Sigmoid colon (tissue), 7 donors: Measurements from ENCODE around the gene LPP. TPM values are rescaled to one million over a fixed set of nuclear protein-coding genes. Genes with fewer than 3 reads are reported as not detected.

Source experiments
- DNase-seq: peaks from one replicate; pipeline ENCODE4 v3.0.0-alpha.2; 2019
- H3K27ac ChIP-seq, 4 donors: fragments of 200-600 bp; sonication (generic); one replicate each; pipeline ENCODE4 v1.5.1; 2016 to 2019; ENCODE audit warnings: mild to moderate bottlenecking in 1 of 4
- H3K27me3 ChIP-seq, 3 donors: fragments of 200-600 bp; sonication (generic); one replicate each; pipeline ENCODE4 v1.5.1; 2019; ENCODE audit warnings: mild to moderate bottlenecking in 1 of 3
- H3K36me3 ChIP-seq, 4 donors: fragments of 200-600 bp; sonication (generic); one replicate each; pipeline ENCODE4 v1.5.1; 2016 to 2019
- H3K4me1 ChIP-seq, 4 donors: fragments of 200-600 bp; sonication (generic); one replicate each; pipeline ENCODE4 v1.5.1; 2017 to 2019
- H3K4me3 ChIP-seq, 4 donors: fragments of 200-600 bp; sonication (generic); one replicate each; pipeline ENCODE4 v1.5.1; 2017 to 2019; ENCODE audit warnings: mild to moderate bottlenecking in 2 of 4, moderate library complexity in 1 of 4
- H3K9me3 ChIP-seq, 4 donors: fragments of 200-600 bp in 3 of 4; sonication (generic) in 3 of 4; one replicate each; pipeline versions ENCODE4 v1.5.1 to v1.6.1; 2013 to 2019
- CTCF ChIP-seq, 4 experiments: fragments of 450-650 bp in 3 of 4; fragments of 200-600 bp in 1 of 4; IDR thresholded peaks; one replicate each; pipeline ENCODE4 v1.5.1; 2016 to 2019; ENCODE audit warnings: antibody characterized with exemption in 4 of 4, mild to moderate bottlenecking in 3 of 4, moderate library complexity in 2 of 4
- EP300 ChIP-seq, 4 donors: sonication (generic); formaldehyde crosslinking; IDR thresholded peaks; one replicate each; pipeline ENCODE4 v1.6.1; 2017; ENCODE audit warnings: antibody characterized with exemption in 4 of 4
- POLR2A ChIP-seq, 2 donors: fragments of 450-650 bp; IDR thresholded peaks; one replicate each; pipeline ENCODE4 v1.6.1; 2016; ENCODE audit warnings: antibody characterized with exemption in 2 of 2, mild to moderate bottlenecking in 2 of 2, moderate library complexity in 2 of 2
- POLR2AphosphoS5 ChIP-seq, 4 donors: sonication (generic); formaldehyde crosslinking; IDR thresholded peaks; one replicate each; pipeline ENCODE4 v1.6.1; 2017; ENCODE audit warnings: antibody characterized with exemption in 4 of 4
- WGBS, 2 donors: extraction: QIAGEN DNeasy Blood & Tissue Kit; methylation state at CpG; one replicate each; pipeline ENCODE4 v1.1.7; 2013; 5-methylcytosine and 5-hydroxymethylcytosine counted together
- intact Hi-C: fragments of 100-400 bp; cut with DNase I; formaldehyde crosslinking; loops from one replicate; pipeline ENCODE4 v1.15.1; 2023
- polyA plus RNA-seq, 3 donors: library from polyadenylated mRNA; stranded (reverse); fragments of 200-250 nt; gene quantifications; one replicate each; pipeline ENCODE4 v1.2.3, GENCODE V29; 2013
- total RNA-seq, 4 donors: library from RNA; depleted of rRNA; stranded (reverse); fragments of >200 nt; gene quantifications; one replicate each; pipeline ENCODE4 v1.1.0, GENCODE V29; 2016
- donor health status: healthy with polysubstance abuse.
- donor health status: Bipolar disorder and iron deficiency.
- donor health status: healthy.

LPP gene
- total and polyA plus RNA-seq, 7 donors: 5.3 to 1,773 (median 824) TPM

DNA sequence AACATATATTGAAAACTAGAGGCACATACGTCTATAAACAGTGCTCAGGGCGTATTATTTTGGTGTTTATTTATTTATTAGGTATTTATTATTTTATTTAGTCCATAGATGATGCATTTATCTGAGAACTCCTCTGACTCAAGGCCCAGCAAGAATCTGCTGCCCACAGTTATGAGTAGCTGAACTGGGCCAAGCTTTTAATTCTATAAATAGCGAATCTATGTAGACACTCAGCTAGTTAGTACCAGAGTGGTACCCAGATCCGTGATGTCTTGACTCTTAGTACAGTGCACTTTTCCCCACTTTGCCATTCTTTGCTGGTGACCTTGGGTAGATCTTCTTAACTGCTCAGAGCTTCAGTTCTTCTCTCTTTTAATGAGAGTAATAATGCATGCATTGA lies 647.4 kb downstream of the LPP start:
- intact Hi-C loops: no loop called here
- Histone ChIP-seq H3K9me3 (no peaks in the 10 kb centered on the region), H3K27ac (no peak overlapping the region), H3K4me1 (peaks cover 0 to 50% (median 38%) of the 10 kb centered on the region in 4 donors), H3K36me3 (no peaks in the 10 kb centered on the region), H3K27me3 (no peaks in the 10 kb centered on the region), H3K4me3 (no peak overlapping the region)
- 95 to 97% methylated on average over 4 of the region's 4 CpGs for WGBS, 2 donors
- no peak for DNase-seq
- TF ChIP-seq POLR2A (IDR thresholded peaks at IDR 0.05): no peak
- TF ChIP-seq EP300 (IDR thresholded peaks at IDR 0.05): no peak
- TF ChIP-seq POLR2AphosphoS5 (IDR thresholded peaks at IDR 0.05): no peak
- TF ChIP-seq CTCF (IDR thresholded peaks at IDR 0.05): no peak

DNA sequence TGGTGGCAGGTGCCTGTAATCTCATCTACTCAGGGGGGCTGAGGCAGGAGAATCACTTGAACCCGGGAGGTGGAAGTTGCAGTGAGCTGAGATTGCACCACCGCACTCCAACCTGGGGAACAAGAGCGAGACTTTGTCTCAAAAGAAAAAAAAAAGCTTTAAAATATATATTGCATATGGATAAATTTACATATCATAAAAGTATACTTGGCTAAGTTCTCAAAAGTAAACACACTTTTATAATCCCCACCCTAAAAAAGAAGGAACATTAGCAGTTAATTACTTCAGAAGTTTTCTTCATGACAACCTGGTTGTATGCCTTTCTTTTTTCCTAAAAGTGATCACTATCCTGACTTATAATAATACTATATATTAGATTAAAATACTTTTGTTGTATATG lies 648.7 kb downstream of the LPP start:
- TF ChIP-seq EP300 (IDR thresholded peaks at IDR 0.05) (no peak), POLR2A (IDR thresholded peaks at IDR 0.05) (no peak), CTCF (IDR thresholded peaks at IDR 0.05) (no peak), POLR2AphosphoS5 (IDR thresholded peaks at IDR 0.05) (no peak)
- no peak overlapping the region for H3K4me3 ChIP-seq
- 21 to 72% methylated on average over 3 of the region's 3 CpGs for WGBS, 2 donors

DNA sequence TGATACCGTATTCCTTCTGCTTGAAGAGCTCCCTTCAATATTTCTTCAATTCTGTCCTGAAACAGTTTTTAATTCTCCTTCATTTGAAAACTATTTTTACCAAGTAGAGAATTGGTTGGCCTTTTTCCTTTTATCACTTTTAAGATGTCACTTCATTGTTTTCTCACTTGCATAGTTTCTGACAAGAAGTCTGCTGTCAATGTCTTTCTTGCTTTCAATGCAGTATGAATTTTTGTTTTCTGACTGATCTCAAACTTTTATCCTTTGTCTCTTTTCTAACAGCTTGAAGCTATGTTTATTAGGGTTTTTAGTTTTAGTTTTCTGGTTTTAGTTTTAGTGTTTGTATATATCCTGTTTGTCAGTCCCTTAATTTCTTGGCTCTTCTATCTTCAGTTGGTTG lies 653.0 kb downstream of the LPP start:
- intact Hi-C loops: no loop called here

More for the DNA sequence above, 648.7 kb downstream of the LPP start:
- no peaks in the 10 kb centered on the region for H3K36me3 ChIP-seq
- DNase-seq: no peak
- no peaks in the 10 kb centered on the region for H3K27me3 ChIP-seq
- no peak overlapping the region for H3K27ac ChIP-seq
- H3K9me3 ChIP-seq: peaks cover 0 to 7% (median 0%) of the 10 kb centered on the region in 4 donors
- H3K4me1 ChIP-seq: peaks cover 0 to 37% (median 25%) of the 10 kb centered on the region in 4 donors
- intact Hi-C loops: no loop called here

GRCh38 chr3:188812198-188812597 lies 658.2 kb downstream of the LPP start:
- H3K36me3 ChIP-seq: no peaks in the 10 kb centered on the region
- no peaks in the 10 kb centered on the region for H3K27me3 ChIP-seq
- H3K4me1 ChIP-seq: peaks cover 0 to 29% (median 10%) of the 10 kb centered on the region in 4 donors
- WGBS, 2 donors: 79 to 82% methylated on average over 1 of the region's 1 CpG
- intact Hi-C loops: no loop called here
- no peak overlapping the region for H3K4me3 ChIP-seq
- DNase-seq: no peak
- peaks cover 0 to 8% (median 0%) of the 10 kb centered on the region in 4 donors for H3K9me3 ChIP-seq
- H3K27ac ChIP-seq: no peak overlapping the region
- TF ChIP-seq EP300 (IDR thresholded peaks at IDR 0.05) (no peak), CTCF (IDR thresholded peaks at IDR 0.05) (no peak), POLR2A (IDR thresholded peaks at IDR 0.05) (no peak), POLR2AphosphoS5 (IDR thresholded peaks at IDR 0.05) (no peak)

More for the DNA sequence above, 653.0 kb downstream of the LPP start:
- Histone ChIP-seq H3K36me3 (no peaks in the 10 kb centered on the region), H3K27me3 (no peaks in the 10 kb centered on the region), H3K4me1 (peaks cover 0 to 5% (median 3%) of the 10 kb centered on the region in 4 donors), H3K4me3 (no peak overlapping the region), H3K27ac (no peak overlapping the region), H3K9me3 (peaks cover 0 to 10% (median 0%) of the 10 kb centered on the region in 4 donors)
- WGBS, 2 donors: 95 to 100% methylated on average over 1 of the region's 1 CpG
- no peak for TF ChIP-seq CTCF (IDR thresholded peaks at IDR 0.05)
- no peak for TF ChIP-seq POLR2A (IDR thresholded peaks at IDR 0.05)
- TF ChIP-seq POLR2AphosphoS5 (IDR thresholded peaks at IDR 0.05): no peak
- TF ChIP-seq EP300 (IDR thresholded peaks at IDR 0.05): no peak
- no peak for DNase-seq

- peaks cover 0 to 49% (median 26%) of the 10 kb centered on the region in 4 donors for H3K4me1 ChIP-seq
- 96 to 98% methylated on average over 2 of the region's 2 CpGs for whole genome bisulfite sequencing, 2 donors
- TF ChIP-seq CTCF (IDR thresholded peaks at IDR 0.05) (no peak), POLR2AphosphoS5 (IDR thresholded peaks at IDR 0.05) (no peak), POLR2A (IDR thresholded peaks at IDR 0.05) (no peak), EP300 (IDR thresholded peaks at IDR 0.05) (no peak)
Measured at GRCh38 chr3:188814581-188814980, 660.6 kb downstream of the LPP start.

More at GRCh38 chr3:188814581-188814980, 660.6 kb downstream of the LPP start:
- Histone ChIP-seq H3K4me3 (no peak overlapping the region), H3K27ac (no peak overlapping the region), H3K27me3 (no peaks in the 10 kb centered on the region), H3K36me3 (no peaks in the 10 kb centered on the region), H3K9me3 (no peaks in the 10 kb centered on the region)
- intact Hi-C loops: no loop called here
- DNase-seq: no peak
